Activated naive CD4-positive, alpha-beta T cell treated with anti-CD3 and anti-CD28 coated beads, Interleukin-2, amount 50 U/mL, for 72 hours (primary cell): ENCODE measurements around the gene PSMD7. TPM values are rescaled to one million over a fixed set of nuclear protein-coding genes. Genes with fewer than 3 reads are reported as not detected.

Experiments
- ATAC-seq, 2 donors: fragments of 150-1000 bp; cut with Tn5 transposase; 2 replicates each; pipeline ENCODE4 v1.10.0; 2021; ENCODE audit warnings: mild to moderate bottlenecking in 2 of 2, moderate library complexity in 2 of 2
- DNase-seq, 2 donors: peaks; one replicate each; pipeline ENCODE4 v3.0.0; 2021 to 2022; ENCODE audit warnings: low spot score in 2 of 2
- H3K27ac Mint-ChIP-seq, 2 donors: one replicate each; pipeline ENCODE4 v1.8.0; 2022; ENCODE audit warnings: mild to moderate bottlenecking in 2 of 2, mixed read lengths in 2 of 2
- H3K36me3 Mint-ChIP-seq, 2 donors: one replicate each; pipeline ENCODE4 v1.8.0; 2022; ENCODE audit warnings: mixed read lengths in 2 of 2
- H3K9me3 Mint-ChIP-seq, 2 donors: one replicate each; pipeline ENCODE4 v1.8.0; 2022; ENCODE audit warnings: mixed read lengths in 2 of 2
- total RNA-seq, 2 donors: library from RNA; stranded (reverse); gene quantifications; one replicate each; pipeline ENCODE4 v1.2.3, GENCODE V29; 2022

PSMD7 gene
- total RNA-seq, 2 donors from 2014 or later: 102 to 144 TPM

- DNase-seq: no peak
- no peak overlapping the region for H3K27ac Mint-ChIP-seq
- no peak for ATAC-seq
- peaks cover 4 to 5% of the 10 kb centered on the region in 2 donors for H3K9me3 Mint-ChIP-seq
- H3K36me3 Mint-ChIP-seq: peaks cover 4 to 9% of the 10 kb centered on the region in 2 donors
Measured at GRCh38 chr16:74283716-74284115, 12.9 kb upstream of the PSMD7 start.

GRCh38 chr16:74288065-74288464, 8.5 kb upstream of the PSMD7 start:
- no peak overlapping the region for H3K27ac Mint-ChIP-seq
- peaks cover 5 to 12% of the 10 kb centered on the region in 2 donors for H3K9me3 Mint-ChIP-seq
- no peak for ATAC-seq
- peaks cover 5 to 8% of the 10 kb centered on the region in 2 donors for H3K36me3 Mint-ChIP-seq
- DNase-seq: no peak

- ATAC-seq: no peak
- no peak for DNase-seq
- H3K36me3 Mint-ChIP-seq: peaks cover 5 to 8% of the 10 kb centered on the region in 2 donors
- peaks cover 5 to 12% of the 10 kb centered on the region in 2 donors for H3K9me3 Mint-ChIP-seq
- peak overlapping the region in 1 of 2 donors; percentile 23 for H3K27ac Mint-ChIP-seq
Measured at GRCh38 chr16:74290356-74290755, 6.3 kb upstream of the PSMD7 start.

- Mint-ChIP-seq H3K27ac (peak overlapping the region in 1 of 2 donors; percentile 23), H3K36me3 (peaks cover 10 to 12% of the 10 kb centered on the region in 2 donors), H3K9me3 (peaks cover 5 to 12% of the 10 kb centered on the region in 2 donors)
- ATAC-seq: no peak
- DNase-seq: no peak
Measured at GRCh38 chr16:74291176-74291575, 5.4 kb upstream of the PSMD7 start.

GRCh38 chr16:74291577-74292208, 4.9 kb upstream of the PSMD7 start:
- no peak for DNase-seq
- Mint-ChIP-seq H3K36me3 (peaks cover 13 to 17% of the 10 kb centered on the region in 2 donors), H3K27ac (peak overlapping the region in 1 of 2 donors; percentile 15), H3K9me3 (peaks cover 5 to 12% of the 10 kb centered on the region in 2 donors)
- ATAC-seq: no peak

- H3K9me3 Mint-ChIP-seq: peaks cover 5 to 11% of the 10 kb centered on the region in 2 donors
- H3K36me3 Mint-ChIP-seq: peaks cover 32% of the 10 kb centered on the region in 2 donors
- DNase-seq (no peak), ATAC-seq (peak in 1 of 2 donors; percentile 4)
- peak overlapping the region; percentile 98 to 100 for H3K27ac Mint-ChIP-seq
Measured at GRCh38 chr16:74296104-74296431, 546 bp upstream of the PSMD7 start.

GRCh38 chr16:74297145-74297665, 591 bp downstream of the PSMD7 start:
- peak overlapping the region; percentile 98 to 100 for H3K27ac Mint-ChIP-seq
- H3K36me3 Mint-ChIP-seq: peaks cover 27 to 34% of the 10 kb centered on the region in 2 donors
- DNase-seq (peak in 1 of 2 donors; percentile 49), ATAC-seq (peak; percentile 39 to 46)
- no peaks in the 10 kb centered on the region for H3K9me3 Mint-ChIP-seq

- peak overlapping the region; percentile 98 to 100 for H3K27ac Mint-ChIP-seq
- H3K9me3 Mint-ChIP-seq: no peaks in the 10 kb centered on the region
- peaks cover 27 to 34% of the 10 kb centered on the region in 2 donors for H3K36me3 Mint-ChIP-seq
- DNase-seq: no peak
- no peak for ATAC-seq
Measured at GRCh38 chr16:74298104-74298503, 1.5 kb downstream of the PSMD7 start.

- ATAC-seq (no peak), DNase-seq (no peak)
- H3K9me3 Mint-ChIP-seq: no peaks in the 10 kb centered on the region
- no peak overlapping the region for H3K27ac Mint-ChIP-seq
- H3K36me3 Mint-ChIP-seq: peaks cover 13 to 30% of the 10 kb centered on the region in 2 donors
Measured at GRCh38 chr16:74302341-74302740, 5.7 kb downstream of the PSMD7 start.

GRCh38 chr16:74304164-74304834, 7.7 kb downstream of the PSMD7 start:
- ATAC-seq (no peak), DNase-seq (no peak)
- Mint-ChIP-seq H3K27ac (no peak overlapping the region), H3K36me3 (peaks cover 9 to 29% of the 10 kb centered on the region in 2 donors), H3K9me3 (no peaks in the 10 kb centered on the region)

- DNase-seq: no peak
- ATAC-seq: no peak
- Mint-ChIP-seq H3K36me3 (peaks cover 9 to 29% of the 10 kb centered on the region in 2 donors), H3K9me3 (no peaks in the 10 kb centered on the region), H3K27ac (peak overlapping the region in 1 of 2 donors; percentile 56)
Measured at GRCh38 chr16:74304835-74305176, 8.2 kb downstream of the PSMD7 start.

GRCh38 chr16:74305281-74305680, 8.7 kb downstream of the PSMD7 start:
- Mint-ChIP-seq H3K9me3 (no peaks in the 10 kb centered on the region), H3K27ac (peak overlapping the region; percentile 11 to 56), H3K36me3 (peaks cover 5 to 25% of the 10 kb centered on the region in 2 donors)
- DNase-seq (no peak), ATAC-seq (no peak)

- H3K36me3 Mint-ChIP-seq: peaks cover 5 to 16% of the 10 kb centered on the region in 2 donors
- no peak overlapping the region for H3K27ac Mint-ChIP-seq
- DNase-seq: no peak
- ATAC-seq: peak in 1 of 2 donors; percentile 66
- H3K9me3 Mint-ChIP-seq: no peaks in the 10 kb centered on the region
Measured at GRCh38 chr16:74305978-74306784, 9.6 kb downstream of the PSMD7 start.

GRCh38 chr16:74307383-74307782, 10.8 kb downstream of the PSMD7 start:
- Mint-ChIP-seq H3K9me3 (no peaks in the 10 kb centered on the region), H3K36me3 (peaks cover 5 to 8% of the 10 kb centered on the region in 2 donors), H3K27ac (no peak overlapping the region)
- ATAC-seq (no peak), DNase-seq (no peak)

GRCh38 chr16:74309789-74310781, 13.5 kb downstream of the PSMD7 start:
- H3K36me3 Mint-ChIP-seq: peaks cover 4 to 8% of the 10 kb centered on the region in 2 donors
- H3K27ac Mint-ChIP-seq: no peak overlapping the region
- H3K9me3 Mint-ChIP-seq: no peaks in the 10 kb centered on the region
- ATAC-seq: peak; percentile 39 to 54
- no peak for DNase-seq

- peak overlapping the region in 1 of 2 donors; percentile 4 for H3K27ac Mint-ChIP-seq
- no peaks in the 10 kb centered on the region for H3K9me3 Mint-ChIP-seq
- H3K36me3 Mint-ChIP-seq: peaks cover 0 to 4% of the 10 kb centered on the region in 2 donors
- DNase-seq: no peak
- no peak for ATAC-seq
Measured at GRCh38 chr16:74315059-74315458, 18.4 kb downstream of the PSMD7 start.
